GM19099 (cell line): ENCODE results near the gene TMEM87B.

Experiments
- POLR2A ChIP-seq: IDR thresholded peaks from 3 replicates; pipeline ENCODE4 v1.6.1; 2011; ENCODE audit warnings: low read depth; ENCODE audit not compliant: insufficient read length; ENCODE audit errors: extremely low read depth

The TMEM87B gene

DNA sequence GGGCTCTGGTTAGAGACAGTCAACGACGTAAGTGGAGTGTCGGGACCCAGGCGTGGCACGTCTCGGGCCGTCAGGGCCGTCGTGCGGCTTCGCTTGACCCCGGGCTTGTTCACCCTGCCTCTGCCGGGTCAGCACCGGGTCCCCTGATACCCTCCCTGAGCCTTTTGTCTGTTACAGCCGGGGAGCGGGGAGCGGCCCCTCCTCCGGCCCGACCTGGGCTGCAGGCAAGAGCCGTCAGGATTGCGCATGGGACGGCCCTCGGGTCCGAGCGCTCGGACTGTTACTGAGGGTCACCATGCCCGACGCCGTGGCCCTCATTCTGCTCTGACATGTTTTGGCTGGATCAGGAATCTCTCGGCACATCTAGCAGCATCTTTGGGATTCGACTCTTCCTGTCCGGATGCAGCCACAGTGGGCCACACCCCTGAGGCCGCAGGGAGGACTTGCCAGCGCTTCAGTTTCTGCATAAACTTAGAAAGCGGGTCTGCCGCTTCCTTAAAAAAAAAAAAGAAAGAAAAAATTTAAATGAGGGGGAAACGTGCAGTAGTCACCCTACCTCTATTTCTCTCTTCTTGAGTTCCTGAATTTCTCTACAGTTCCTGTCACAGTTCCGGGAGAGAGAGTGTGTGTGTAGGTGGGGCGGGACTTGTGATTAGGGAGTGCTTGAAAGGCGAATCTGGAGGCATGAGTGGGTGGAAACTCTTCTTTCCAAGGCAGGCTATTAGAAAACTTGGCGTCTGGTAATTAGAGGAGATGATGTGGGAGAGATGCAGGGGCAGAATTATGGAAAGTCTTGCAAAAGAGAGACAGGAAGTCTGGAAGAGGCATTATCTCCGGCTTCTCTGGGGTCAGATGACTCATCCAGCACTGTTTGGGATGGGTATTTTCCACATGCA lies 909 bp downstream of the TMEM87B start:
- no peak for TF ChIP-seq POLR2A

DNA sequence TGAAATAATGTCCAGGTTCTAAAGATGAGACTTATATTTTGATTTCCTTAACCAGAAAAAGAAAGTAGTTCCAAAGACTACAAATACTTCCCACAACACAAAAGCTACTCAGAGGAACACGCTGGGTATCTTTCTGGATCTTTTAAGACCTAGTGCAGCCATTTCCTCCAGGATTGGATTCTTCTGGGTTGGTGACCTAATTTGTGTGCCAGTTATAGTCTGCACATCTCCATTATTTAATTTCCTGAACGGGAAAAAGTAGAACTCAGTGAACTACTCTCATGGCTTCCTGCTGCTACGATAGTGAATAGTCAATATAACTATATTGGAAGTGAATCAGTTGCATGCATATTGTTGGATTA lies 1.5 kb downstream of the TMEM87B start:
- TF ChIP-seq POLR2A, result no peak

DNA sequence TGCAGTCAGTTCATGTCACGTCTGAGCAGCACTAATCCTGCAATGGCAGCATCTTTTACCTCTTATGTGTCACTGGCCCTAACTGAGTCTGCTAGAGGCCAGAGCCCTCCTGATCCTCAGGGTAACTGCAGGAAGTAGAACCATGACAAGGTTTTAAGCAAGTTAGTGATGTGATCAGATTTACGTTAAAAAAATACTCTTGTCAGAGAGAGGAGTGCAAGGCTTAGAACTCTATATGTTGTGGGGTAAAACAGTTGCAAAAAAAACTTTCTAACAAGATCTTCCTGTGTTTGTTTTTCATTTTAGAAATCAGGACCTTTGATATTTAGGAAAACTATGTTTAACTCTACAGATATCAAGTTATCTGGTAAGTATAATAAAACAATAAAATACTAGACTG lies 4.6 kb downstream of the TMEM87B start:
- no peak for TF ChIP-seq POLR2A

DNA sequence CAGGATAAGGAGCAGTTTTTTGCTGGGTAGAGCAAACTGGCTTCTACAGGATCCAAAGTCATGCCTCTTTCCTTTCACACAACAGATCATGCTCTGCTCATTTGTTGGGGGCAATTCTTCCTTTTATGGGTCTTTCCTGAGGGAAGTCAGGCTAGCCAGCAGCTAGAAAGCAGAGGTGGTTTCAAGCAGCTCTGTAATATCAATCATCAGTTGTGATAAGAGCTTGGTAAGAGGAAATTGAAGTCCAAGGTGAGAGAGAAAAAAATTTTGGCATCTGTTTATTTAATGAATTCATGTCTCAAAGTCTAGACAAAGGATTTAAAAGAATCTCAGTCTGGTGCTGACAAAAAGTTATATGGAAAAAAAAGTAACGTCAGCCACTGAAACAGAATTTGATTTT lies 6.2 kb downstream of the TMEM87B start:
- TF ChIP-seq POLR2A, result no peak

DNA sequence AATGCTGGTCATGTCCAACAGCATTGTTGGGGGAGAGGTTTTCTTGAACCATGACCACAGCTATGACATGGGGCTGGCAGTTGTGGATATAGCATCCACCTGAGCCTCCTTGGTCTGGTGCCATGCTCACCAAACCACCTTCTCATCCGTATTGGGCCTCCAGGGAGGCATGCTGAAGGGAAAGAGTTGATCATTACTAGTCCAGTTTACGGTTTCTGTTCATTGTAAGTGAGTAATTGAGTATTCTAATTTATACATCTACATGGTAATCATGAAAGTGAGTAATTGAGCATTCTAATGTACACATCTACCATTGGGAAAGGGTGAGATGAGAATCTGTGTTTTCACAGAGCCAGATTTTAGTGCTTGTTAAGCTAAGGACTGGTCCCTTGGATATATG lies 6.8 kb downstream of the TMEM87B start:
- TF ChIP-seq POLR2A, result no peak

DNA sequence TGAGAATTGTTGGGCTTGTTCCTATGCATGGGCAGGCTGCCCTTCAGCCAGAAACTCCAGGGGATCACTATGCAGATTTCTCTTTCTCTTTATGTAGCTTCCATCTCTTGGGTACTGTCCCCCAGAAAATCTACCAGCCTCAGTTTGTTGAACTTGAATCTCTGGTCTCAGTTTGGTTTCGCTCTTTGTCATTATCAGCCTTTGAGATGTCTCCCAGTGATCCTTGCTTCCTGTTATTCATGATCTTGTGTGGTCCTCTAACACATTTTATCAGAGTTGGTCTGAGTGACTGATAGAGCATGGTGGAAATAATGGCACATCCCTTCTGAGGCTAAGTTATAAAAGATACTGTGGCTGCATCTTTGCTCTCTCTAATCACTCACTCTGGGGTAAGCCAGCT lies 7.8 kb downstream of the TMEM87B start:
- no peak for TF ChIP-seq POLR2A

DNA sequence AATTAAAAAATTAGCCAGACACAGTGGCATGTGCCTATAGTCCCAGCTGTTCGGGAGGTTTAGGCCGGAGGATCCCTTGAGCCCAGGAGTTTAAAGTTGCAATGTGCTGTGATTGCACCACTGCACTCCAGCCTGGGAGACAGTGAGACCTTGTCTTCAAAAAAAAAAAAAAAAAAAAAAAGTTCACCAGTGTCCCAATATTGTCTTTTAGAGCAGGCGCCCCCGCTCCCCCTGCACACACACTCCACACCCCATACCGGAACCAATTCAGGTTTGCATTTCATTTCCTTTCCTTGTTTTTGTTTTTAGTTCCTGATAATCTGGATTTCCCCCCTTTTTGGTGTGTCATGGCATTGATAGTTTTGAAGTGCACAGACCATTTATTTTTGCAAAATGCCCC lies 10.4 kb downstream of the TMEM87B start:
- TF ChIP-seq POLR2A, result no peak

DNA sequence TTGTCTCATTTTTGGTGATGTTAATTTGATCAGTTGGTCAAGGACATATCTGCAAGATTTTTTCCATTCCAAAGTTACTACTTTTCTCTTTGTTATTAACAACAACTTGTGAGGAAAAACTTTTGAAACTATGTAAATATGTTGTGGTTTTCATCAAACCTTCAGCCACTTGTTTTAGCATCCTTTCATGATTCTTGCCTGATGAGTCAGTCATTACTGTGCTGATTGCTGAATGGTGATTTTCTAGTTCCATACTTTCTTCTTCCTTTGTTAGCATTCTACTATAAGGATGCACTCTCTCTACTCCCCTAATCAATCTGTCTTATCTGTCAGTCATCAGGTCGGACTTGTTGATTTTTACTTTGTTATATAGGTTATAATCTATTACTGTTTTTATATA lies 10.9 kb downstream of the TMEM87B start:
- TF ChIP-seq POLR2A, result no peak

DNA sequence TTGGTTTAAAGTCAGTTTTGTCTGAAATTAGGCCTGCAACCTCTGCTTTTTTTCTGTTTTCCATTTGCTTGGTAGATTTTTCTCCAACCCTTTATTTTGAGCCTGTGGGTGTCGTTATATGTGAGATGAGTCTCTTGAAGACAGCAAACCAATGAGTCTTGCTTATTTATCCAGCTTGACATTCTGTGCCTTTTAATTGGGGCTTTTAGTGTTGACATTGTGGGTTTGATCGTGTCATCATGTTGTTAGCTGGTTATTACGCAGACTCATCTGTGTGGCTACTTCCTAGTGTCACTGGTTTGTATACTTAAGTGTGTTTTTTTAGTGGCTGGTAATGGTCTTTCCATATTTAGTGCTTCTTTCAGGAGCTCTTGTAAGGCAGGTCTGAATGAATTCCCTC lies 18.8 kb downstream of the TMEM87B start:
- TF ChIP-seq POLR2A, result no peak

DNA sequence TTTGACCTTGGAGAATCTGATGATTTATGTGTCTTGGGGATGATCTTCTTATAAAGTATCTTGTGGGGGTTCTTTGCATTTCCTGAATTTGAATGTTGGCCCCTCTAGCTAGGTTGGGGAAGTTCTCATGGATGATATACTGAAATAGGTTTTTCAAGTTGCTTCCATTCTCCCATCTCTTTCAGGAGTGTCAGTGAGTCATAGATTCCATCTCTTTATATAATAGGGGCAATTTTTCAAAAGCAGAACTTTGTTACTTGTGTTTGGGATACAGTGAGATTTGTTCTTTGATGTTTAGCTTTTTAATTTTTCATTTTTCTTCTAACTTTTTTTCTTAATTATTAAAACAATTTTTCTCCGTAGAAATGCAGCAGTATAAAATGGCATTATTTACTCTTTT lies 19.4 kb downstream of the TMEM87B start:
- no peak for TF ChIP-seq POLR2A

DNA sequence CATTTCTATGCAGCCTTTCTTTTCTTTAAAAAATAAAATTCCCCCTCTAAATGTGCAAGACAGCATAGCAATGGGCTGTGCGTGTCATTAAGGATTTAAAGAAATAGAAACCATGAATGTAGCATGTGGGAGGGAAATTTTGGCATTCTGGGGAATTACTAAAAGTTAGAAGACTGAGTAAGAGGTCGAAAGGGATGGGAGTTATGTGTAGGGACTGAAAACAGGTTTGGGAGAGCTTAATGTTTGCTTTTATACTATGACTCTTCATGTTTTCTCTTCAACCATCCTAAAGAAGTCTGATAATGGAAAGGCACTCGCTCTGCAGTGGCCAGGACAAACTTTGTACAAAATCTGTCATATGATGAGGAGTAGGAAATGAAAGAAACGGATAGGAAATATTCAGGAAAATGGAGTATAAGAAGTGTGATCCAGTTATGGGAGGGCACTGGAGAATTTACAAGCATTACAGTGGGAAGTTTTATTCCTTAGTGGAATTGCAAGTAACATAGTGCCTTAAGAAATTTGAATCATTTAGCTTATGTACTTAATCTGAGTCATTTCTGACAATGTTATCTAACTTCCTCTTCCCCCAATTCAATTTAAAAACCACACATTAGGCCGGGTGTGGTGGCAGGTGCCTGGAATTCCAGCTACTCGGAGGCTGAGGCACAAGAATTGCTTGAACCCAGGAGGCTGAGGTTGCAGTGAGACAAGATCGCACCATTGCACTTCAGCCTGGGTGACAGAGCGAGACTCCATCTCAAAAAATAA lies 20.6 kb downstream of the TMEM87B start:
- no peak for TF ChIP-seq POLR2A

DNA sequence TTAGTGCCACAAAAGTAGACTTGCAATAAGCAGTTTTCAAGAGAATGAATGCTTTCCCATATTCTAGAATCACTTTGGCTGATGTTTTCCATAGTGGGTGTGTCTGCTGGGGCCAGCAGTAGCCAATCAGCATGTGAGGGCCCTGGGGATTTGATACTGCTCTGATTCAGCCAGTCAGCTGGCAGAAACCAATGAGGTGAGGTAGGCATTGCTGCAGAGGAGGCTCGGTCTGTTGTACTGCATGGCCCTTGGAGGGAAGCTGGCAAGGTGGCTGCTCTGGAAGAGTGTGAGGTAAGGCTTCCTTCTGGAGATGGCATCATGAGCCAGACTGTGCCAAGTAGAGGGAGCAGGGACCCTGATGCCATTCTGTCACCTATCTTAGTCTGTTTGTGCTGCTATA lies 22.7 kb downstream of the TMEM87B start:
- TF ChIP-seq POLR2A, result no peak

DNA sequence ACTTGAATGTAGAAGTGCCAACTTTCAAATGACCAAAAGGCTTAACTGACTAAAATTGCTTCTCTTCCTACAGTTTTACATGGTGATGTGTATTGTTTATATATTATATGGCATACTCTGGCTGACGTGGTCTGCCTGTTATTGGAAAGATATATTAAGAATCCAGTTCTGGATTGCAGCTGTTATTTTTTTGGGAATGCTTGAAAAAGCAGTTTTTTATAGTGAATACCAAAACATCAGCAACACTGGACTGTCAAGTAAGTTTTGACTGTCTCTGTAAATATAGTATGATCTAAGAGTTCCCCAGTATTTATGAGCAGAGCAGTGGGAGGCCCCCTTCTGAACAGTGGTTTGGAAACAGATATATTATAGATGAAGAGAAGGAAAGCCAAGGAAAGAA lies 26.2 kb downstream of the TMEM87B start:
- no peak for TF ChIP-seq POLR2A

DNA sequence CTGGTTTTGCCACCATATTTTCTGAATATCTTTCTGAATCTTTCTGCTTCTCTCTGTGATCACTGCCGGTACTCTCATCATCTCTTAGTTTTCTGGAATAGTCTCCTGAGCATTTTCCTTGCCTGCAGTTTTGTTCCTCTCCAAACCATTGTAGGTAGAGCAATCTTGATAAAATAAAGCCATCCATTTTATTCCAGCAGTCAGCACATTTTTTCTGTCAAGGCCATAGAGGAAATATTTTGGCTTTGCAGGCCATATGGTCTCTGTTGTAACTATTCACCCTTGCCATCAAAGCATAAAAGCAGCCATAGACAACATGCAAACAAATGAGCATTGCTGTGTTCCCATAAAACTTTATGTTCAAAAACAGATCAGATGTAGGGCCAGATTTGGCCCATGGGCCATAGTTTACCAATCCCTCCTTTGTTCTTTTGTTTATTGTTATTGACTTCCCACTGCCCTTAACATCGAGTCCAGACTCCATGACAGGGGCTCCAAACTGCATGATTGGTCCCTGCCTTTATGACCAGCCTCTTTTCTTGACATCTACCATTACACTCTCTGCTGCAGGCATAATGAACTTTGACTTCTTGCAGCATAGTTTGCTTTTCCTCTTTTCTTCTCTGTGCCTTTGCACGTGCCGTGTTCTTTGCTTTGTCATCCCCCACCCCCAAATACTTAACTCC lies 29.8 kb downstream of the TMEM87B start:
- no peak for TF ChIP-seq POLR2A

DNA sequence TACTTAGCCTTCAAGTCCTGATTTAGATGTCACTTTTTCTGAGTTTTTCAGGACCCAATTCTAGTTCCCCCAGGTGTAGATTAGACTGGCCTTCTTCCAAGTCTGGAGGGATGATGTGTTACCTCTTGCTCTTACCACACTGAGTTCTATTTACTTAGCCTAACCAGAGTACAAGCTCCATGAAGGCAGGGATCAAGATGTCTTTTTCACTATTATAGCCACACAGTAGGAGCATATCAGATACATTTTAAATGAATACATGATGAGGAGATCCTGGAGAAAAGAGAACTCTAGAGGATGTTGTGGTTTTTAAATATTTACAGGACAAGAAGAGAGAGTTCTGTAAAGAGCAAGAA lies 30.3 kb downstream of the TMEM87B start:
- TF ChIP-seq POLR2A, result no peak

DNA sequence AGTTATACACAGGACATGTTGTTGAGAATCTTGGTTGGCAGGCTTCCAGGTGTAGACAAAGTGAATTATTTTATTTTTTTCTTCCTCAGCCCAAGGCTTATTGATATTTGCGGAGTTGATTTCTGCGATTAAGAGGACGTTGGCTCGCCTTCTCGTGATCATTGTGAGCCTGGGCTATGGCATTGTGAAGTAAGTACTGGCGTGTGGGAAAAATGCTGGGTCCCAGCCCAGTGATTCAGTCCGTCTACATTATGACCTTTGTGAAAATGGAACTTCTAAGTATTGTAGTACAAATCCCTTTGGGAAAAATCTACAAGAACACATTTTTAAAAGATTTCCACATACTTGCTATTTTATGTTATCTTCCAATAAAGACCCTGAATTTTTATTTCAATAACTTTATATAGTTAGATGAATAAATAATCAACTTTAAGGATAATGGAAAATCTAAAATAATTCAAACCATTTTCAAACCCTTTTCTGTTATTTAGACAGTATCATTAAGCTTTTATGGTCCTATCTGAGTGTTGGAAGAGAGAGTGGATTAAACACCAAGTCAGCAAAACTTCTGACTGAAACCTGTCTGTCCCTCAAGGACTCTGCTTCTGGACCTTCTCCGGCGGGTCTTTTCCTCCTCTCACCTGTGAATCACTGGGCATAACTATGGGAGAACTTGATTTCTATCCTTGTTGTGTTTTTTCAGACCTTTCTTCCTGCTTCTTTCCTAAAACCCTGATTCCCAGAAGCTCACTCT lies 31.0 kb downstream of the TMEM87B start:
- TF ChIP-seq POLR2A, result no peak
